NCI-H2081 (cell line): ENCODE results near the gene SPTBN5.

Experiments used
- DNase-seq, 2 experiments: peaks; one replicate each; lab custom pipeline; 2025; lab: John Stamatoyannopoulos, UW

SPTBN5 gene

GRCh38 chr15:41804916-41805666, 88.8 kb downstream of the SPTBN5 start:
- DNase-seq = no peak

GRCh38 chr15:41804361-41804760, 89.5 kb downstream of the SPTBN5 start:
- no peak for DNase-seq

GRCh38 chr15:41801850-41802455, 91.9 kb downstream of the SPTBN5 start:
- DNase-seq = no peak

DNA sequence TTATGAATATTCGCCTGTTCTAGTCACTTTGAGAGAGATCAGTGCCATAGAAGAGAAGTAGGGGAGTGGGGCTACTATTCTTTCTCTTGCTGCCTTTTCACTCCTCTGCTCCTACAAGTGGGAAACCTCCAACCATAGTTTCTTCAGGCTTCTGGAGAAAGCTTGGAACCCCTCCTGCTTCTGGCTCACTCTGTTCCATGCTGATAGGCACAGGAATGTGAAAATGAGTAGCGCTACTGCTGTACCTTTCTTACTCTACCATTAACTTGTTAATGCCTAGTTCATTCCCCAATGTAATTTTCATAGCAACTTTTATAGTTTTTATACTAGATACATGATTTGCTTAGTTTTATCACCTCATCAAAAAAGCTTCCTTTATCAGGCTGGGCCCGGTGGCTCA, 92.7 kb downstream of the SPTBN5 start:
- no peak for DNase-seq

DNA sequence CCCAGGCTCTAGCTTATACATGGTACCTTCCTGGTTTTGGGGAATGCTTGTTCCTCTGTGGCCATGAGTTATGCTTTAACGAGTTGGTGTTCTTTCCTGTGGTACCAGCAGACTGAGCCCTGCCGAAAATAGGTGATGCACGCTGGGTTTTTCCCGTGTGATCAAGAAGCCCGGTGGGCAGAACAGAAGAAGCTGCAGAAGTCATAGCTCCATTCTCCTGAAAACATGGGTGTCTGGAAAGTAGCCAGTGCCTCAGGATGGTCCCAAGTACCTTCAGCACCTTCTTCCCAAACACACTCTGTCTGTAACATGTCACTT, 94.4 kb downstream of the SPTBN5 start:
- DNase-seq = no peak

- no peak for DNase-seq
These were observed 95.0 kb downstream of the SPTBN5 start for GRCh38 chr15:41798607-41799487.
